Testis (tissue), 2 donors: ENCODE measurements around the gene ATP11A.

ENCODE experiments used
- POLR2A ChIP-seq: fragments of 450-650 bp; IDR thresholded peaks from one replicate; pipeline ENCODE4 v1.6.1; 2017; ENCODE audit warnings: antibody characterized with exemption, mild to moderate bottlenecking, moderate library complexity
- TF ChIP-seq, protein P1 (sequence below), 3 experiments: fragments of 450-650 bp in 2 of 3; fragments of 200-600 bp in 1 of 3; sonication (generic) in 1 of 3; IDR thresholded peaks; one replicate each; pipeline ENCODE4 v1.5.1; 2016 to 2019; ENCODE audit warnings: antibody characterized with exemption in 3 of 3, mild to moderate bottlenecking in 2 of 3, moderate library complexity in 1 of 3

DNA sequence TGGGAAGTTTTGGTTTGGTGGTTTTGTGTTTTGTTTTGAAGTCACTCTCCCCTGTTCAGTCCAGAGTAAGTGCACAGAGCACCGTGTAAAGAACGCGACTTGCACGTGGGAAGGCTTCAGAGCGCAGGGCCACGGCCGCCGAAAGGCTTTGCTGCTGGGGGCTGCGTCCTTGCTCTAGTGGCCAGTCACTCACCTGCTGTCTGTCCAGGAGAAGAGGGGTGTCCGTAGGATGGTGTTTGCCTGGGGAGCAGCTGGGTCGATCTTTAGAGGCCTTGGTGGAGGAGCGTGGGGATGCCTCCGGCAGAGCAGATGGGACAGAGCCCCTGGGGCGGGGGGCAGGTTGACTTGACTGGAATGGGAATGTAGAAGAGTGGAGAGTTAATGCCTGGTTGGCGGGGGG lies 162.6 kb downstream of the ATP11A start:
- TF ChIP-seq, protein P1, sequence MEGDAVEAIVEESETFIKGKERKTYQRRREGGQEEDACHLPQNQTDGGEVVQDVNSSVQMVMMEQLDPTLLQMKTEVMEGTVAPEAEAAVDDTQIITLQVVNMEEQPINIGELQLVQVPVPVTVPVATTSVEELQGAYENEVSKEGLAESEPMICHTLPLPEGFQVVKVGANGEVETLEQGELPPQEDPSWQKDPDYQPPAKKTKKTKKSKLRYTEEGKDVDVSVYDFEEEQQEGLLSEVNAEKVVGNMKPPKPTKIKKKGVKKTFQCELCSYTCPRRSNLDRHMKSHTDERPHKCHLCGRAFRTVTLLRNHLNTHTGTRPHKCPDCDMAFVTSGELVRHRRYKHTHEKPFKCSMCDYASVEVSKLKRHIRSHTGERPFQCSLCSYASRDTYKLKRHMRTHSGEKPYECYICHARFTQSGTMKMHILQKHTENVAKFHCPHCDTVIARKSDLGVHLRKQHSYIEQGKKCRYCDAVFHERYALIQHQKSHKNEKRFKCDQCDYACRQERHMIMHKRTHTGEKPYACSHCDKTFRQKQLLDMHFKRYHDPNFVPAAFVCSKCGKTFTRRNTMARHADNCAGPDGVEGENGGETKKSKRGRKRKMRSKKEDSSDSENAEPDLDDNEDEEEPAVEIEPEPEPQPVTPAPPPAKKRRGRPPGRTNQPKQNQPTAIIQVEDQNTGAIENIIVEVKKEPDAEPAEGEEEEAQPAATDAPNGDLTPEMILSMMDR (IDR thresholded peaks at IDR 0.05), result no peak
- no peak for TF ChIP-seq POLR2A
